Neural cell (in vitro differentiated cells): ENCODE data around the gene HYOU1. TPM values are rescaled to one million over a fixed set of nuclear protein-coding genes. Genes with fewer than 3 reads are reported as not detected.

ENCODE experiments used
- H2AFZ ChIP-seq: fragments of 200-600, 300-800 bp; sonication (generic), shearing (Covaris generic); 2 replicates; pipeline ENCODE4 v1.6.0; 2014; ENCODE audit warnings: low read depth, mild to moderate bottlenecking, antibody characterized with exemption, low read length, moderate library complexity
- H3F3A ChIP-seq: fragments of 200-600 bp; shearing (Covaris generic); 2 replicates; pipeline ENCODE4 v1.6.1; 2016; ENCODE audit warnings: mild to moderate bottlenecking, moderate library complexity, mixed read lengths, antibody characterized with exemption, low read length; ENCODE audit not compliant: insufficient read depth, poor library complexity, severe bottlenecking
- H3K27ac ChIP-seq: fragments of 200-600, 300-800 bp; sonication (generic), shearing (Covaris generic); 2 replicates; pipeline ENCODE4 v1.5.1; 2014; ENCODE audit warnings: mild to moderate bottlenecking, low read length, moderate library complexity
- H3K27me3 ChIP-seq: fragments of 300-800, 200-600 bp; sonication (generic), shearing (Covaris generic); 2 replicates; pipeline ENCODE4 v1.6.0; 2014; ENCODE audit warnings: mild to moderate bottlenecking, low read depth, low read length, moderate library complexity; ENCODE audit not compliant: insufficient read depth
- H3K36me3 ChIP-seq: fragments of 300-800, 200-600 bp; sonication (generic), shearing (Covaris generic); 2 replicates; pipeline ENCODE4 v1.5.1; 2014; ENCODE audit warnings: mild to moderate bottlenecking, antibody characterized with exemption, low read length, moderate library complexity; ENCODE audit not compliant: insufficient read depth
- H3K4me2 ChIP-seq: fragments of 300-800, 200-600 bp; sonication (generic), shearing (Covaris generic); 2 replicates; pipeline ENCODE4 v1.6.0; 2014; ENCODE audit warnings: mild to moderate bottlenecking, low read length
- H3K4me3 ChIP-seq: fragments of 300-800, 200-600 bp; sonication (generic), shearing (Covaris generic); 2 replicates; pipeline ENCODE4 v1.5.1; 2014; ENCODE audit warnings: mild to moderate bottlenecking, low read length, moderate library complexity
- H3K79me2 ChIP-seq: fragments of 200-600 bp; shearing (Covaris generic); replicated peaks from 2 replicates; pipeline ENCODE4 v1.6.0; 2014; ENCODE audit warnings: mild to moderate bottlenecking, low read length, moderate library complexity; ENCODE audit not compliant: insufficient read depth
- H3K9ac ChIP-seq: fragments of 300-800, 200-600 bp; sonication (generic), shearing (Covaris generic); 2 replicates; pipeline ENCODE4 v1.6.1; 2016; ENCODE audit warnings: mild to moderate bottlenecking, low read length, mixed read lengths
- H3K9me2 ChIP-seq: fragments of 200-600 bp; shearing (Covaris generic); 2 replicates; pipeline ENCODE4 v1.6.1; 2016; ENCODE audit warnings: mild to moderate bottlenecking, low read length, mixed read lengths; ENCODE audit not compliant: insufficient read depth
- H3K9me3 ChIP-seq: fragments of 200-600, 300-800 bp; sonication (generic), shearing (Covaris generic); 2 replicates; pipeline ENCODE4 v1.6.1; 2016; ENCODE audit warnings: mild to moderate bottlenecking, mixed run types, low read length, moderate library complexity, mixed read lengths
- H4K20me1 ChIP-seq: fragments of 200-600 bp; shearing (Covaris generic); 2 replicates; pipeline ENCODE4 v1.6.1; 2016; ENCODE audit warnings: mild to moderate bottlenecking, mixed run types; ENCODE audit not compliant: insufficient read depth
- EP300 ChIP-seq: fragments of 450-650 bp; conservative IDR thresholded peaks from 2 replicates; pipeline ENCODE4 v1.6.1; 2014; ENCODE audit warnings: antibody characterized with exemption, mild to moderate bottlenecking, moderate library complexity; ENCODE audit not compliant: poor library complexity, severe bottlenecking
- EZH2 ChIP-seq: fragments of 200-600, 300-800 bp; shearing (Covaris generic), sonication (generic); IDR thresholded peaks from 2 replicates; pipeline ENCODE4 v1.6.1; 2014; ENCODE audit warnings: antibody characterized with exemption, low read length, borderline replicate concordance, mild to moderate bottlenecking; ENCODE audit not compliant: insufficient read depth, poor library complexity, severe bottlenecking
- MXI1 ChIP-seq: fragments of 450-650 bp; conservative IDR thresholded peaks from 2 replicates; pipeline ENCODE4 v1.6.1; 2014; ENCODE audit warnings: antibody characterized with exemption, mild to moderate bottlenecking; ENCODE audit not compliant: poor library complexity, severe bottlenecking
- POLR2AphosphoS5 ChIP-seq: IDR thresholded peaks from 2 replicates; pipeline ENCODE4 v1.6.1; 2012
- RAD21 ChIP-seq: fragments of 450-650 bp; conservative IDR thresholded peaks from 2 replicates; pipeline ENCODE4 v1.6.1; 2014; ENCODE audit warnings: antibody characterized with exemption, mild to moderate bottlenecking, moderate library complexity
- REST ChIP-seq: IDR thresholded peaks from 2 replicates; pipeline ENCODE4 v1.6.1; 2012; ENCODE audit warnings: borderline replicate concordance
- SMC3 ChIP-seq: fragments of 450-650 bp; conservative IDR thresholded peaks from 2 replicates; pipeline ENCODE4 v1.6.1; 2014; ENCODE audit warnings: antibody characterized with exemption, mild to moderate bottlenecking, moderate library complexity; ENCODE audit not compliant: poor library complexity
- TAF1 ChIP-seq: IDR thresholded peaks from 2 replicates; pipeline ENCODE4 v1.6.1; 2012; ENCODE audit warnings: low read depth
- polyA plus RNA-seq: library from polyadenylated mRNA; depleted of rRNA; stranded (reverse); fragments of >200 nt; gene quantifications from 2 replicates; pipeline ENCODE4 v1.2.3, GENCODE V29; 2014
- TF ChIP-seq, protein P1 (sequence below): fragments of 450-650 bp; IDR thresholded peaks from 2 replicates; pipeline ENCODE4 v1.5.1; 2014; ENCODE audit warnings: antibody characterized with exemption, mild to moderate bottlenecking, moderate library complexity; ENCODE audit not compliant: poor library complexity, severe bottlenecking

HYOU1 gene
- polyA plus RNA-seq, 1 donor from 2014 or later: 68.4 TPM

GRCh38 chr11:119025978-119026766, 30.8 kb downstream of the HYOU1 start:
- no peaks in the 10 kb centered on the region for H3K9me2 ChIP-seq
- H3K27me3 ChIP-seq: no peaks in the 10 kb centered on the region
- no peaks in the 10 kb centered on the region for H3K36me3 ChIP-seq
- H4K20me1 ChIP-seq: no peaks in the 10 kb centered on the region
- no peak overlapping the region for H2AFZ ChIP-seq
- peaks cover 15% of the 10 kb centered on the region for H3K79me2 ChIP-seq
- H3K27ac ChIP-seq: no peak overlapping the region
- no peaks in the 10 kb centered on the region for H3F3A ChIP-seq
- no peak overlapping the region for H3K9ac ChIP-seq
- TF ChIP-seq POLR2AphosphoS5: no peak
- TF ChIP-seq MXI1: no peak
- TF ChIP-seq TAF1: no peak
- TF ChIP-seq, protein P1, sequence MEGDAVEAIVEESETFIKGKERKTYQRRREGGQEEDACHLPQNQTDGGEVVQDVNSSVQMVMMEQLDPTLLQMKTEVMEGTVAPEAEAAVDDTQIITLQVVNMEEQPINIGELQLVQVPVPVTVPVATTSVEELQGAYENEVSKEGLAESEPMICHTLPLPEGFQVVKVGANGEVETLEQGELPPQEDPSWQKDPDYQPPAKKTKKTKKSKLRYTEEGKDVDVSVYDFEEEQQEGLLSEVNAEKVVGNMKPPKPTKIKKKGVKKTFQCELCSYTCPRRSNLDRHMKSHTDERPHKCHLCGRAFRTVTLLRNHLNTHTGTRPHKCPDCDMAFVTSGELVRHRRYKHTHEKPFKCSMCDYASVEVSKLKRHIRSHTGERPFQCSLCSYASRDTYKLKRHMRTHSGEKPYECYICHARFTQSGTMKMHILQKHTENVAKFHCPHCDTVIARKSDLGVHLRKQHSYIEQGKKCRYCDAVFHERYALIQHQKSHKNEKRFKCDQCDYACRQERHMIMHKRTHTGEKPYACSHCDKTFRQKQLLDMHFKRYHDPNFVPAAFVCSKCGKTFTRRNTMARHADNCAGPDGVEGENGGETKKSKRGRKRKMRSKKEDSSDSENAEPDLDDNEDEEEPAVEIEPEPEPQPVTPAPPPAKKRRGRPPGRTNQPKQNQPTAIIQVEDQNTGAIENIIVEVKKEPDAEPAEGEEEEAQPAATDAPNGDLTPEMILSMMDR: no peak
- TF ChIP-seq EP300: no peak
- no peak for TF ChIP-seq EZH2
- TF ChIP-seq REST: no peak
- TF ChIP-seq SMC3: no peak
- TF ChIP-seq RAD21: no peak
- no peak overlapping the region for H3K4me2 ChIP-seq
- H3K9me3 ChIP-seq: no peaks in the 10 kb centered on the region
- H3K4me3 ChIP-seq: no peak overlapping the region

- Histone ChIP-seq H2AFZ (no peak overlapping the region), H4K20me1 (no peaks in the 10 kb centered on the region), H3K4me2 (no peak overlapping the region), H3F3A (no peaks in the 10 kb centered on the region), H3K9me2 (no peaks in the 10 kb centered on the region), H3K9me3 (no peaks in the 10 kb centered on the region), H3K27ac (no peak overlapping the region), H3K27me3 (no peaks in the 10 kb centered on the region), H3K9ac (no peak overlapping the region), H3K4me3 (no peak overlapping the region), H3K79me2 (peaks cover 19% of the 10 kb centered on the region), H3K36me3 (no peaks in the 10 kb centered on the region)
- no peak for TF ChIP-seq SMC3
- TF ChIP-seq TAF1: no peak
- TF ChIP-seq POLR2AphosphoS5: no peak
- TF ChIP-seq RAD21: no peak
- TF ChIP-seq MXI1: no peak
- TF ChIP-seq EP300: no peak
- no peak for TF ChIP-seq REST
- TF ChIP-seq, protein P1: no peak
- no peak for TF ChIP-seq EZH2
These were observed 31.5 kb downstream of the HYOU1 start for GRCh38 chr11:119025541-119025940.
